Gastroesophageal sphincter (tissue), 4 donors: ENCODE results near the gene CEP162. TPM values are rescaled to one million over a fixed set of nuclear protein-coding genes. Genes with fewer than 3 reads are reported as not detected.

Experiments used
- ATAC-seq: fragments of 150-250 bp; one replicate; pipeline ENCODE4 v1.9.1; 2016; ENCODE audit warnings: mild to moderate bottlenecking, moderate library complexity
- H3K27ac ChIP-seq, 4 donors: fragments of 200-600 bp; sonication (generic) in 3 of 4; 1 replicate in 3 of 4; 2 replicates in 1 of 4; pipeline ENCODE4 v1.5.1; 2016 to 2019
- H3K27me3 ChIP-seq: fragments of 200-600 bp; sonication (generic); one replicate; pipeline ENCODE4 v1.5.1; 2019
- H3K36me3 ChIP-seq, 2 donors: fragments of 200-600 bp; sonication (generic); one replicate each; pipeline ENCODE4 v1.5.1; 2019; ENCODE audit warnings: control low read depth in 1 of 2
- H3K4me1 ChIP-seq, 3 donors: fragments of 200-600 bp; sonication (generic); 1 replicate in 2 of 3; 2 replicates in 1 of 3; pipeline ENCODE4 v1.5.1; 2016 to 2019; ENCODE audit warnings: control low read depth in 2 of 3
- H3K4me3 ChIP-seq, 2 donors: fragments of 200-600 bp; sonication (generic); one replicate each; pipeline ENCODE4 v1.5.1; 2019; ENCODE audit warnings: mild to moderate bottlenecking in 1 of 2, moderate library complexity in 1 of 2
- H3K9me3 ChIP-seq, 3 donors: fragments of 200-600 bp; sonication (generic); one replicate each; pipeline ENCODE4 v1.5.1; 2017 to 2019; ENCODE audit warnings: control low read depth in 2 of 3
- CTCF ChIP-seq, 4 experiments: fragments of 200-600 bp in 2 of 4; fragments of 450-650 bp in 2 of 4; sonication (generic) in 1 of 4; IDR thresholded peaks; one replicate each; pipeline ENCODE4 v1.5.1; 2017 to 2019; ENCODE audit warnings: antibody characterized with exemption in 4 of 4, mild to moderate bottlenecking in 2 of 4, moderate library complexity in 2 of 4
- EP300 ChIP-seq: sonication (generic); formaldehyde crosslinking; IDR thresholded peaks from one replicate; pipeline ENCODE4 v1.6.1; 2017; ENCODE audit warnings: antibody characterized with exemption, mild to moderate bottlenecking
- POLR2A ChIP-seq, 2 donors: fragments of 450-650 bp; IDR thresholded peaks; one replicate each; pipeline ENCODE4 v1.6.1; 2017; ENCODE audit warnings: antibody characterized with exemption in 2 of 2, mild to moderate bottlenecking in 2 of 2, moderate library complexity in 1 of 2
- POLR2AphosphoS5 ChIP-seq: sonication (generic); formaldehyde crosslinking; IDR thresholded peaks from one replicate; pipeline ENCODE4 v1.6.1; 2017; ENCODE audit warnings: antibody characterized with exemption
- WGBS, 2 donors: methylation state at CpG; one replicate each; pipeline ENCODE4 v1.1.5; 2018; ENCODE audit warnings: low coverage in 1 of 2; 5-methylcytosine and 5-hydroxymethylcytosine counted together
- total RNA-seq, 4 donors: library from RNA; depleted of rRNA; stranded (reverse); fragments of >200 nt; gene quantifications; one replicate each; pipeline ENCODE4 v1.1.0, GENCODE V29; 2016

Gene CEP162
- total RNA-seq, 4 donors from 2014 or later: 5.2 to 19.0 (median 9.5) TPM

- no peak for ATAC-seq
- WGBS, 2 donors: 92% methylated on average over 2 of the region's 2 CpGs; no CpG with 5 or more reads in 1 of the 2 donors
- Histone ChIP-seq H3K36me3 (no peaks in the 10 kb centered on the region), H3K9me3 (no peaks in the 10 kb centered on the region), H3K4me1 (no peaks in the 10 kb centered on the region), H3K27me3 (no peaks in the 10 kb centered on the region), H3K27ac (no peak overlapping the region), H3K4me3 (no peak overlapping the region)
- TF ChIP-seq EP300 (no peak), POLR2AphosphoS5 (no peak), POLR2A (IDR thresholded peaks at IDR 0.05) (no peak), CTCF (IDR thresholded peaks at IDR 0.05) (no peak)
Observed at GRCh38 chr6:84081222-84081621, 146.2 kb downstream of the CEP162 start.

DNA sequence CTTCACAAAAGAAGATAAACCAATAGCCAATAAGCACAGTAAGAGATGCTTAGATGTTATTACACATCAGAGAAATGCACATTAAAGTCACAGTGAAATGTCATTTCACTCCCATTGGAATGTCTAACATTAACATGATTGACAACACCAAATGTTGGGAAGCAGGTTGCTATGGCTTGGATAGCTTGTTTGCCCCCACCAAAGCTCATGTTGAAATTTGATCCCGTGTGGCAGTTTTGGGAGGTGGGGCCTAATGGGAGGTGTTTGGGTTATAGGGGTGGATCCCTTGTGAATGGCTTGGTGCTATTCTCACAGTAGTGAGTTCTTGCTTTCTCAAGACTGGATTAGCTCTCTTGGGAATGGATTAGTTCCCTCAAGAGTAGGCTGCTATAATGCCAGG lies 149.1 kb downstream of the CEP162 start:
- Histone ChIP-seq H3K27ac (no peak overlapping the region), H3K27me3 (no peaks in the 10 kb centered on the region), H3K4me1 (no peaks in the 10 kb centered on the region), H3K4me3 (no peak overlapping the region), H3K9me3 (no peaks in the 10 kb centered on the region), H3K36me3 (no peaks in the 10 kb centered on the region)
- no peak for TF ChIP-seq POLR2AphosphoS5
- TF ChIP-seq EP300: no peak
- WGBS, 2 donors: 18 to 29% methylated on average over 1 of the region's 1 CpG
- no peak for ATAC-seq

- WGBS, 2 donors: 80 to 82% methylated on average over 1 to 2 of the region's 2 CpGs
- no peak overlapping the region for H3K4me3 ChIP-seq
- no peak overlapping the region for H3K27ac ChIP-seq
- no peaks in the 10 kb centered on the region for H3K9me3 ChIP-seq
- TF ChIP-seq POLR2AphosphoS5 (no peak), POLR2A (IDR thresholded peaks at IDR 0.05) (no peak), CTCF (IDR thresholded peaks at IDR 0.05) (no peak), EP300 (no peak)
- H3K27me3 ChIP-seq: no peaks in the 10 kb centered on the region
- H3K36me3 ChIP-seq: no peaks in the 10 kb centered on the region
- no peaks in the 10 kb centered on the region for H3K4me1 ChIP-seq
- ATAC-seq: no peak
Observed at GRCh38 chr6:84077645-84078044, 149.8 kb downstream of the CEP162 start.

DNA sequence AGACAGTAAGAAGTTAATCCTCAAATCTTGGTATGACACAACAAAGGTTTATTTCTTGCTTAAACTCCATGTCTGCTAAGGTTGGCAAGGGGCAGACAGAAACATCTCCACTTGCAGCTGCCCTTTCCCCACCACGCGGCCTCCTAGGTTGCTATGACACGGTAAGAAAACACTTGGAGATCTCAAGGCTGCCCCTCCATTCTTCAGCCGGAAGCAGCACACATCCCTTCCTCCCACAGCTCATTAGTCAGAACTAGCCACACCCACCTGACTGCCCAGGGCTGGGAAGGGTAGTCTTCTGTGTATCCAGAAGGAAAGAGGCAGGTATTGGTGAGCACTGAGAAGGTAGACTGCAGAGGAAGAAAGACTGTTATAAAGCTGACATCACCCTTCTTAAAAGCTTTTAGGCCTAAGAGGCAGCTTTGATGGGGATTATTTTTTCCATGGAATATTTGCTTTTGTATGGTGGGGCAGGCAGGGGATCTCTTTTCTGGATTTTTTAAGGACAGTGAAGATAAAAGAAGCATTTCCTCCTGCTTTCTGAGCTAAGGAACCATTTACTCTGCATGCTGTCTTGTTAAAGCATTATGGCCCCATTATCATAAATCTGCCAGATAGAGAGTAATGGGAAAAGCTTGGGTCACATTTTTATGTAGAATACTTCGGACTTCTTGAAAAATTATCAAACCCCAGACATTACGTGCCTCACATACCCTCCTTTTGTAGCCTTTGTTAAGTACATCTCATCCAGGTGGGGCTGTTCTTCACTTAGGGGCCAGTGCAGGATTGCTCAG lies 152.3 kb downstream of the CEP162 start:
- Histone ChIP-seq H3K9me3 (peaks cover 0 to 6% (median 0%) of the 10 kb centered on the region in 3 donors), H3K4me3 (no peak overlapping the region), H3K27me3 (no peaks in the 10 kb centered on the region), H3K4me1 (no peaks in the 10 kb centered on the region), H3K36me3 (no peaks in the 10 kb centered on the region), H3K27ac (no peak overlapping the region)
- ATAC-seq: no peak
- TF ChIP-seq EP300: no peak
- no peak for TF ChIP-seq POLR2AphosphoS5
- TF ChIP-seq CTCF (IDR thresholded peaks at IDR 0.05): no peak
- no peak for TF ChIP-seq POLR2A (IDR thresholded peaks at IDR 0.05)
- 55 to 73% methylated on average over 2 of the region's 6 CpGs for WGBS, 2 donors

Other genes starting within 250 kb of the CEP162 start
- 1 to 10 TPM in 2 of 4 donors, under 1 TPM in 1, not detected in 1; 0.27 to 1.7 (median 1.2) TPM for gene MRAP2, start 193.9 kb downstream of the CEP162 start, total RNA-seq